GM12878 (cell line): Measurements from ENCODE around the gene RAD51B. TPM values are rescaled to one million over a fixed set of nuclear protein-coding genes. Genes with fewer than 3 reads are reported as not detected.

ENCODE experiments used
- ATAC-seq: fragments of 200-7000 bp; cut with Tn5 transposase; 3 replicates; pipeline ENCODE4 v1.9.1; 2020; ENCODE audit warnings: mild to moderate bottlenecking, moderate library complexity
- BruUV-seq: library from RNA; stranded (reverse); fragments of 400-500 nt; replicated peaks from 2 replicates; lab custom pipeline; 2021; lab: Mats Ljungman, UMichigan
- CTCF ChIA-PET: fragments of 300-600 bp; sonication (Branson Sonifier 250); formaldehyde crosslinking; extraction: SDS; loops from one replicate; lab custom pipeline; 2021; ENCODE audit warnings: inconsistent platforms; lab: Yijun Ruan, JAX
- POLR2A ChIA-PET: fragments of 350-600 bp; formaldehyde crosslinking; extraction: SDS; loops from one replicate; lab custom pipeline; 2021; ENCODE audit warnings: inconsistent platforms; lab: Charles Lee
- RAD21 ChIA-PET: fragments of 300-600 bp; sonication (Branson Sonifier 250); formaldehyde crosslinking; loops from one replicate; lab custom pipeline; 2023; ENCODE audit warnings: antibody characterized with exemption; ENCODE audit not compliant: unreplicated experiment; lab: Charles Lee
- SMC1A ChIA-PET: fragments of 300-600 bp; sonication (Branson Sonifier 250); formaldehyde crosslinking; loops from one replicate; lab custom pipeline; 2023; ENCODE audit not compliant: unreplicated experiment, uncharacterized antibody; lab: Charles Lee
- DNase-seq: peaks from one replicate; pipeline ENCODE4 v3.0.0-alpha.2; 2011; ENCODE audit warnings: low read depth, low spot score
- FAIRE-seq: peaks from 3 replicates; lab custom pipeline; 2011; peaks lifted over from hg19 to GRCh38; lab: Jason Lieb, UNC
- H2AFZ ChIP-seq: 2 replicates; pipeline ENCODE4 v1.6.0; 2011; ENCODE audit warnings: low read depth, low read length, control low read depth; ENCODE audit not compliant: control insufficient read depth
- H3K27ac ChIP-seq: 2 replicates; pipeline ENCODE4 v1.5.1; 2011; ENCODE audit warnings: control low read depth; ENCODE audit not compliant: control insufficient read depth, insufficient read depth
- H3K27me3 ChIP-seq, 2 experiments: replicated peaks in 1 of 2; 2 replicates each; pipeline versions ENCODE4 v1.6.0 to v1.6.1; 2011; ENCODE audit warnings: low read length in 1 of 2; ENCODE audit not compliant: control insufficient read depth in 2 of 2, insufficient read depth in 2 of 2
- H3K36me3 ChIP-seq, 2 experiments: 2 replicates each; pipeline ENCODE4 v1.5.1; 2011; ENCODE audit warnings: low read length in 1 of 2; ENCODE audit not compliant: control insufficient read depth in 2 of 2, insufficient read depth in 2 of 2
- H3K4me1 ChIP-seq: 2 replicates; pipeline ENCODE4 v1.6.1; 2011; ENCODE audit warnings: mild to moderate bottlenecking, low read length, moderate library complexity, mixed read lengths; ENCODE audit not compliant: control insufficient read depth, insufficient read depth
- H3K4me2 ChIP-seq: 2 replicates; pipeline ENCODE4 v1.6.0; 2011; ENCODE audit warnings: control low read depth; ENCODE audit not compliant: control insufficient read depth, insufficient read depth
- H3K4me3 ChIP-seq: fragments of 200-600 bp; sonication (generic); 2 replicates; pipeline ENCODE4 v1.5.1; 2016
- H3K79me2 ChIP-seq: 2 replicates; pipeline ENCODE4 v1.6.0; 2011; ENCODE audit warnings: low read length; ENCODE audit not compliant: control insufficient read depth, insufficient read depth
- H3K9ac ChIP-seq: 2 replicates; pipeline ENCODE4 v1.8.0; 2011; ENCODE audit warnings: low read length, control low read depth, mixed read lengths; ENCODE audit not compliant: control insufficient read depth, insufficient read depth
- H3K9me3 ChIP-seq: replicated peaks from 3 replicates; pipeline ENCODE4 v1.5.1; 2011; ENCODE audit warnings: mild to moderate bottlenecking, low read length; ENCODE audit not compliant: control insufficient read depth, insufficient read depth
- H4K20me1 ChIP-seq: 2 replicates; pipeline ENCODE4 v1.6.0; 2011; ENCODE audit not compliant: control insufficient read depth, insufficient read depth
- BHLHE40 ChIP-seq, 2 experiments: fragments of 450-650 bp in 1 of 2; IDR thresholded peaks; 2 replicates each; pipeline ENCODE4 v1.6.1; 2011 to 2017; ENCODE audit warnings: low read depth in 2 of 2, borderline replicate concordance in 1 of 2, improper control_type of control experiment in 1 of 2, low read length in 1 of 2, mild to moderate bottlenecking in 1 of 2
- CEBPB ChIP-seq, 2 experiments: fragments of 150-350 bp in 1 of 2; IDR thresholded peaks; 2 replicates each; pipeline ENCODE4 v1.6.1; 2012 to 2014; ENCODE audit warnings: low read depth in 2 of 2, low read length in 2 of 2, borderline replicate concordance in 1 of 2, inconsistent platforms in 1 of 2
- FOXK2 ChIP-seq: fragments of 450-650 bp; IDR thresholded peaks from 2 replicates; pipeline ENCODE4 v1.6.1; 2017; ENCODE audit warnings: mild to moderate bottlenecking, moderate library complexity
- MEF2B ChIP-seq: fragments of 450-650 bp; IDR thresholded peaks from 2 replicates; pipeline ENCODE4 v1.6.1; 2018; ENCODE audit warnings: mild to moderate bottlenecking, moderate library complexity; ENCODE audit not compliant: partially characterized antibody, poor library complexity, severe bottlenecking
- MTA3 ChIP-seq: IDR thresholded peaks from 2 replicates; pipeline ENCODE4 v1.6.1; 2012; ENCODE audit warnings: low read length, inconsistent platforms, borderline replicate concordance
- MYC ChIP-seq: IDR thresholded peaks from 2 replicates; pipeline ENCODE4 v1.6.1; 2011; ENCODE audit warnings: mild to moderate bottlenecking, low read length, moderate library complexity, inconsistent platforms; ENCODE audit not compliant: insufficient read depth, insufficient replicate concordance, insufficient read length, severe bottlenecking
- NBN ChIP-seq: fragments of 450-650 bp; IDR thresholded peaks from 2 replicates; pipeline ENCODE4 v1.6.1; 2016
- NR2C1 ChIP-seq: fragments of 450-650 bp; IDR thresholded peaks from 2 replicates; pipeline ENCODE4 v1.6.1; 2017; ENCODE audit warnings: antibody characterized with exemption, mild to moderate bottlenecking, moderate library complexity
- NR2F1 ChIP-seq: fragments of 450-650 bp; conservative IDR thresholded peaks from 2 replicates; pipeline ENCODE4 v1.6.1; 2017; ENCODE audit warnings: mild to moderate bottlenecking
- POLR2A ChIP-seq: IDR thresholded peaks from 2 replicates; pipeline ENCODE4 v1.6.1; 2011; ENCODE audit warnings: low read depth, mild to moderate bottlenecking, low read length
- RCOR1 ChIP-seq: conservative IDR thresholded peaks from 2 replicates; pipeline ENCODE4 v1.6.1; 2012; ENCODE audit warnings: low read depth, low read length, improper control_type of control experiment
- SMAD5 ChIP-seq: IDR thresholded peaks from 2 replicates; pipeline ENCODE4 v1.6.1; 2016; ENCODE audit warnings: antibody characterized with exemption, low read depth
- SMC3 ChIP-seq: IDR thresholded peaks from 2 replicates; pipeline ENCODE4 v1.6.1; 2011; ENCODE audit warnings: low read length, improper control_type of control experiment, borderline replicate concordance
- TAF1 ChIP-seq: IDR thresholded peaks from 2 replicates; pipeline ENCODE4 v1.6.1; 2011; ENCODE audit warnings: mild to moderate bottlenecking, low read depth, low read length, borderline replicate concordance
- TBL1XR1 ChIP-seq: IDR thresholded peaks from 2 replicates; pipeline ENCODE4 v1.6.1; 2012; ENCODE audit warnings: low read depth, low read length, improper control_type of control experiment
- WGBS: methylation state at CpG from one replicate; pipeline ENCODE4 v1.1.6; 2016; ENCODE audit warnings: low lambda C conversion rate; ENCODE audit not compliant: insufficient replicate concordance, insufficient coverage; ENCODE audit errors: missing lambda C conversion rate; 5-methylcytosine and 5-hydroxymethylcytosine counted together
- in situ Hi-C: fragments of 300-500 bp; cut with MboI; formaldehyde crosslinking; loops from 9 replicates; pipeline ENCODE4 v1.14.3; 2018; ENCODE audit warnings: mixed read lengths
- intact Hi-C: fragments of 100-400 bp; cut with micrococcal nuclease; formaldehyde crosslinking; loops from one replicate; pipeline ENCODE4 v1.14.2; 2022; ENCODE audit not compliant: unreplicated experiment
- polyA plus RNA-seq, 11 experiments: library from polyadenylated mRNA; depleted of rRNA in 4 of 11; unstranded in 6 of 11; stranded (reverse) in 5 of 11; fragments of >200 nt; fragmentation: Nextera tagmentation in 4 of 11; fragmentation: Illumina TruSeq in 1 of 11; extraction: Ambion mirVana in 4 of 11; extraction: Trizol in 1 of 11; gene quantifications; 1 replicate in 1 of 11; 2 replicates in 10 of 11; pipeline versions ENCODE4 v1.2.1 to v1.2.3, GENCODE V29; 2011 to 2016; ENCODE audit warnings: inconsistent platforms in 2 of 11, missing spikeins in 2 of 11, low read depth in 1 of 11
- total RNA-seq, 4 experiments: library from RNA; depleted of rRNA in 3 of 4; stranded (reverse); fragments of >200 nt in 3 of 4; fragmentation: Illumina TruSeq in 1 of 4; extraction: Trizol in 1 of 4; gene quantifications; 2 replicates each; pipeline versions ENCODE4 v1.2.1 to v1.2.3, GENCODE V29; 2013 to 2021
- TF ChIP-seq, protein P1 (sequence below): fragments of 450-650 bp; IDR thresholded peaks from 2 replicates; pipeline ENCODE4 v1.6.1; 2014; ENCODE audit warnings: mild to moderate bottlenecking
- TF ChIP-seq, protein P2 (sequence below): IDR thresholded peaks from 2 replicates; pipeline ENCODE4 v1.6.1; 2011; ENCODE audit warnings: low read depth, low read length, improper control_type of control experiment, borderline replicate concordance

Gene RAD51B
- total and polyA plus RNA-seq, 10 of the 15 experiments (the other 5 are each of a cell fraction or from before 2014, with no cell fraction given) = 9.8 to 26.8 (median 21.3) TPM

DNA sequence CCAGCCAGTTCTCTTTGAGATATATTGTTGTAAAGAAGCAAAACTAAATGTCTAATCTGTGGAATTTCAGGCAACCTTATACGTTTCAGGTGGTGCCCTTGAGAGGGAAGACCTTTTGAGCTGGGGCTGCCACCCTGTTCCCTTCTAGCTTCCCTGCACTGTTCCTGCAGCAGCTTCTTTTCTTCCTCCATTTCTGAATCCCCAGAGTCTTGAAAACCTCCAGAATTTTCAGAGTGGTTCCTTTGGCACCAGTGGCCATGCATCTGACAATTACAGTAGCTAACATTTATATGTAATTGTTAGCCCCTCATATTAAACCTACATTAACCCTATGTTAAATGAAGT is 702.0 kb downstream of the RAD51B start:
- Histone ChIP-seq H3K4me1 (peaks cover 15% of the 10 kb centered on the region), H3K79me2 (no peaks in the 10 kb centered on the region), H3K9me3 (no peaks in the 10 kb centered on the region; the same call in 2 of the 3 replicates), H3K4me2 (no peak overlapping the region), H4K20me1 (no peaks in the 10 kb centered on the region), H3K27me3 (no peaks in the 10 kb centered on the region), H2AFZ (no peak overlapping the region), H3K4me3 (no peak overlapping the region), H3K9ac (no peak overlapping the region), H3K27ac (no peak overlapping the region)
- ChIA-PET RAD21 (interaction anchor here (0.9 to 1.9 kb wide), 2 partner anchors 14 to 144 kb away, joined by 4 read pairs; no protein-coding TSS in a partner anchor), POLR2A (interaction anchor here (4.5 kb wide), 1 partner anchor 15 kb away, joined by 20 read pairs; no protein-coding TSS in a partner anchor), SMC1A (interaction anchor here (0.8 to 6.8 kb wide), 10 partner anchors 11 to 594 kb away, joined by 3 to 55 read pairs (median 3); no protein-coding TSS in a partner anchor), CTCF (interaction anchor here (2.2 to 2.5 kb wide), 2 partner anchors 8 to 14 kb away, joined by 6 to 8 read pairs; no protein-coding TSS in a partner anchor)
- no TSS peak for BruUV-seq
- intact Hi-C loops = no loop called here
- WGBS = 85% methylated on average over 1 of the region's 1 CpG
- no peak for DNase-seq
- in situ Hi-C loops = no loop called here
- TF ChIP-seq, protein P1, sequence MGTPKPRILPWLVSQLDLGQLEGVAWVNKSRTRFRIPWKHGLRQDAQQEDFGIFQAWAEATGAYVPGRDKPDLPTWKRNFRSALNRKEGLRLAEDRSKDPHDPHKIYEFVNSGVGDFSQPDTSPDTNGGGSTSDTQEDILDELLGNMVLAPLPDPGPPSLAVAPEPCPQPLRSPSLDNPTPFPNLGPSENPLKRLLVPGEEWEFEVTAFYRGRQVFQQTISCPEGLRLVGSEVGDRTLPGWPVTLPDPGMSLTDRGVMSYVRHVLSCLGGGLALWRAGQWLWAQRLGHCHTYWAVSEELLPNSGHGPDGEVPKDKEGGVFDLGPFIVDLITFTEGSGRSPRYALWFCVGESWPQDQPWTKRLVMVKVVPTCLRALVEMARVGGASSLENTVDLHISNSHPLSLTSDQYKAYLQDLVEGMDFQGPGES = no peak
- TF ChIP-seq MTA3 (no peak), POLR2A (no peak), SMC3 (no peak), NBN (no peak), MYC (no peak), RCOR1 (no peak), CEBPB (IDR thresholded peaks at IDR 0.05; ENCODE audit: borderline replicate concordance in 1 of 2, low read depth in 2 of 2, low read length in 2 of 2) (no peak), NR2C1 (no peak), BHLHE40 (IDR thresholded peaks at IDR 0.05; ENCODE audit: borderline replicate concordance in 1 of 2, low read depth in 2 of 2, low read length in 1 of 2) (no peak), MEF2B (no peak), TBL1XR1 (no peak), TAF1 (no peak), FOXK2 (no peak), SMAD5 (no peak), NR2F1 (no peak)
- TF ChIP-seq, protein P2, sequence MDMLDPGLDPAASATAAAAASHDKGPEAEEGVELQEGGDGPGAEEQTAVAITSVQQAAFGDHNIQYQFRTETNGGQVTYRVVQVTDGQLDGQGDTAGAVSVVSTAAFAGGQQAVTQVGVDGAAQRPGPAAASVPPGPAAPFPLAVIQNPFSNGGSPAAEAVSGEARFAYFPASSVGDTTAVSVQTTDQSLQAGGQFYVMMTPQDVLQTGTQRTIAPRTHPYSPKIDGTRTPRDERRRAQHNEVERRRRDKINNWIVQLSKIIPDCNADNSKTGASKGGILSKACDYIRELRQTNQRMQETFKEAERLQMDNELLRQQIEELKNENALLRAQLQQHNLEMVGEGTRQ = no peak
- TF ChIP-seq, all 136 proteins: peak for 0
- FAIRE-seq = no peak
- no peak for ATAC-seq
- no peaks in the 10 kb centered on the region for H3K36me3 ChIP-seq
